D721Med (cell line): ENCODE results near the gene KRTAP5-10.
"Not testable (repeated sequence)": the region's sequence is repeated elsewhere in the genome, so short reads cannot be mapped to it uniquely, and the experiment has no call there.

ENCODE experiments used
- DNase-seq: peaks from one replicate; pipeline ENCODE4 v3.0.0; 2011; ENCODE audit warnings: low spot score; ENCODE audit not compliant: insufficient read length
- FAIRE-seq: peaks from 2 replicates; lab custom pipeline; 2011; peaks lifted over from hg19 to GRCh38; lab: Jason Lieb, UNC
- TF ChIP-seq, protein P1 (sequence below): IDR thresholded peaks from 2 replicates; pipeline ENCODE4 v1.5.1; 2012; ENCODE audit warnings: mild to moderate bottlenecking, control low read depth; ENCODE audit not compliant: insufficient read depth; ENCODE audit errors: missing control alignments

The KRTAP5-10 gene

DNA sequence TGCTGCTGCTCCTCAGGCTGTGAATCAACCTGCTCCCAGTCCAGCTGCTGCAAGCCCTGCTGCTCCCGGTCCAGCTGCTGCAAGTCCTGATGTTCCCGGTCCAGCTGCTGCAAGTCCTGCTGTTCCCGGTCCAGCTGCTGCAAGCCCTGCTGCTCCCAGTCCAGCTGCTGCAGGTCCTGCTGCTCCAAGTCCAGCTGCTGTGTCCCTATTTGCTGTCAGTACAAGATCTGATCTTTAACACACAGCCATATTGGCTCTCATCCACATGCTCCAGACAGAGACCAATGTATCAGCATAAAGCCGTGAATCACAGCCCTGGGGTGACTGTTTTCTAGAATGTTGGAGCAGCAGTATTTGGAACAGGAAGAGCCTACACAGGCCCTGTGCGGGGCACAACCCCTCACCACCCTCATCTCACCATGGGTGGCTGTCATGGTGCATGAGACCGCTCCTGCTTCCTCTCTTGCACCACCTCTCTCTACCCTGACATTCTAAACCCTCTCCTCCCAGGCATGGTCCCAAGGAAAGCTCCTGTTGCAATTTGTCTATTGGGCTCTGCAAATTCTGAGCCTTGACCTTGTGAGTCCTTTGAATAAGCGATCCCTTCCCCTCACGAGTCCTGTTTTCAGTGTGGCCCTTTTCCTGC lies 3.5 kb downstream of the KRTAP5-10 start:
- TF ChIP-seq, protein P1, sequence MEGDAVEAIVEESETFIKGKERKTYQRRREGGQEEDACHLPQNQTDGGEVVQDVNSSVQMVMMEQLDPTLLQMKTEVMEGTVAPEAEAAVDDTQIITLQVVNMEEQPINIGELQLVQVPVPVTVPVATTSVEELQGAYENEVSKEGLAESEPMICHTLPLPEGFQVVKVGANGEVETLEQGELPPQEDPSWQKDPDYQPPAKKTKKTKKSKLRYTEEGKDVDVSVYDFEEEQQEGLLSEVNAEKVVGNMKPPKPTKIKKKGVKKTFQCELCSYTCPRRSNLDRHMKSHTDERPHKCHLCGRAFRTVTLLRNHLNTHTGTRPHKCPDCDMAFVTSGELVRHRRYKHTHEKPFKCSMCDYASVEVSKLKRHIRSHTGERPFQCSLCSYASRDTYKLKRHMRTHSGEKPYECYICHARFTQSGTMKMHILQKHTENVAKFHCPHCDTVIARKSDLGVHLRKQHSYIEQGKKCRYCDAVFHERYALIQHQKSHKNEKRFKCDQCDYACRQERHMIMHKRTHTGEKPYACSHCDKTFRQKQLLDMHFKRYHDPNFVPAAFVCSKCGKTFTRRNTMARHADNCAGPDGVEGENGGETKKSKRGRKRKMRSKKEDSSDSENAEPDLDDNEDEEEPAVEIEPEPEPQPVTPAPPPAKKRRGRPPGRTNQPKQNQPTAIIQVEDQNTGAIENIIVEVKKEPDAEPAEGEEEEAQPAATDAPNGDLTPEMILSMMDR: no peak
- no peak for FAIRE-seq
- DNase-seq: no peak

DNA sequence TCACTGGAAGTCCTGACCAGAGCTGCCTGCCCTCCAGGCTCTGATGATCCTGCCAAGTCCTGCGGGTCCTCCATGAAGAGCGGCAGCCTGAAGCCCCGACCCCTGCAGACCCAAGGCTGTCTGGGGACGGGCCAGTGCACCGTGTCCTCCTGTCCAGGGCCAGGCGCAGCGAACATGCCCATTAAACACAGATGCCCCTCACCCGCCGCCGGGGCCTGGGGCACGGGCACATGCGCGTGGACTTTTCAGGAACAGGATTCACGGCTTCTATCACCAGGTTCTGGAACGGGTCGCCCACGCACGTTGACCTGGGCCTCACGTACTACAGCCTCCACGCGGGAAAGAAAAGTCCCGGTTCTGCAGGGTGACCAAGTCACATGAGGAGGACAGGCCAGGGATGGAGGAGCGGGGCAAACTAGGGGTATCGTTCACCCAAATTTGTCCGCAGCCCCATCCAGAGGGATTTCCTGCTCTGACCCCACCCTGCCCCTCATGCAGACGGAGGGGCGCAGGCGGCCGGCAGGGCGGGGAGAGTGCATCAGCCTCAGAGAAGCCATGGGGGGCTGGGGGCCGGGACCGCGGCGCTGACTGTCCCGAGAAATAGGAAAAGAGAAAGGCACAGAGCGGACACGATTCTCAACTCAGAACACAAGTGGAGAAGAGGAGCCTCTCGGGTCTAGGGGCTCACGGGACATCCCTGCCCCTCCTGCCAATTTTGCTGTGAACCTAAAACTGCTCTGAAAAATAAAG lies 5.9 kb downstream of the KRTAP5-10 start:
- DNase-seq, FAIRE-seq: not testable (repeated sequence)

- FAIRE-seq (no peak), DNase-seq (no peak)
- TF ChIP-seq, protein P1: no peak
These were observed 7.4 kb downstream of the KRTAP5-10 start for GRCh38 chr11:71572811-71573210.

GRCh38 chr11:71574418-71574817 lies 9.1 kb downstream of the KRTAP5-10 start:
- TF ChIP-seq, protein P1: no peak
- no peak for DNase-seq
- no peak for FAIRE-seq

DNA sequence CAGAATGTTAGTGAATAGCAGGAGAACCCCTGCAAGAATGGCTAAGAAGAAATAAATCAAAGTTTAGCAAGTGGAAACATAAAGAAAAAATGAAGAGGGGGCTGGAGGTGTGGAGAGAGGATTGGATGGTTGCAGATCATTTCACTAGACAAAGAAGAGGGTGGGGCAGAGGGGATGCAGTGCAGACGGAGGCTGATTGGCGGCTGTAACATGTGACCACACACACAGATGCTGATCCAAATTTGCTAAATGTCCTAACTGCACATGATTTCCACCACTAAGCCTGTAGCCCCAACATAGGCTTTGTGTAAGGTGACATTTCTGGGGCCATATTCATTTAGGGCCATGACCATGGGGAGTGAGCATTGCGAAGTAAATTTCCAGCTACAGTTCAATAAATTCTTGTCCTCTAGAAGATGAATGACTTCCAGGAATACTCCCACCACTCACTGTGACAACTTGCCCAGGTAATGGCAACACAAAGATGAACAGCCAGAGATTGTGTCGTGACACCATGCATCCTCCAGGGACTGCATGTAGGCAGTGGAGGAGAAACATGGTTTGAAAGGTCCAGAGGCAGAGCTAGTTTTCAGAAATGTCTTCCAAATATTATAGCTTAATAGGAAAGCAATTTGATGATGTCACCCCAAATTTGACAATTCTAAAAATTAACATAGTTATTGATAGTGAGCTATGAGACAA lies 10.5 kb downstream of the KRTAP5-10 start:
- DNase-seq: no peak
- no peak for FAIRE-seq
- TF ChIP-seq, protein P1: no peak

- not testable (repeated sequence) for DNase-seq, FAIRE-seq
These were observed 11.5 kb downstream of the KRTAP5-10 start for GRCh38 chr11:71576688-71577465.

DNA sequence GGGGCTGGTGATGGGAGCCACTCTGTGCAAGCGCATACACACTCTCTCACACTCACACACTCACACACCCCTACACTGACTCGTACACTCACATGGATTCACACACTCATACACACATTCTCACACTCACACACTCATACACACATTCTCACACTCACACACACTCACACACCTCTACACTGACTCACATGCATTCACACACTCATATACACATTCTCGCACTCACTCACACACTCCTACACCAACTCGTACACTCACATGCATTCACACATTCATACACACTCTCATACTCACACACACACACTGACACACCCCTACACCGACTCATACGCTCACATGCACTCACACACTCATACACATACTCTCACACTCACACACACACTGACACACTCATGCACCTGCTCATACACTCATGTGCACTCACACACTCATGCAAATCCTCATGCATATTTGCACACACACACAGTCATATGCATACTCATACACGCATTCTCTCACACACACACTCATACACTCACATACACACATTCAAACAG lies 12.2 kb downstream of the KRTAP5-10 start:
- DNase-seq (no peak), FAIRE-seq (no peak)
- TF ChIP-seq, protein P1: no peak

DNA sequence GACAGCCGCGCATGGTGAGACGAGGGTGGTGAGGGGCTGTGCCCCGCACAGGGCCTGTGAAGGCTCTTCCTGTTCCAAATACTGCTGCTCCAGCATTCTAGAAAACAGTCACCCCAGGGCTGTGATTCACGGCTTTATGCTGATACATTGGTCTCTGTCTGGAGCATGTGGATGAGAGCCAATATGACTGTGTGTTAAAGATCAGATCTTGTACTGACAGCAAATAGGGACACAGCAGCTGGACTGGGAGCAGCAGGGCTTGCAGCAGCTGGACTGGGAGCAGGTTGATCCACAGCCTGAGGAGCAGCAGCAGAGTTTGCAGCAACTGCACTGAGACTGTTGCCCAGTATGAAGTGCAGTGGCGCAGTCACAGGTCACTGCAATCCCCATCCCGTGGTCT lies 14.2 kb downstream of the KRTAP5-10 start:
- DNase-seq, FAIRE-seq: not testable (repeated sequence)
